CD4-positive, alpha-beta T cell treated with Interleukin-21 for 1 hour (primary cell): Measurements from ENCODE around the gene GPC3.
"Not testable (repeated sequence)": the region's sequence is repeated elsewhere in the genome, so short reads cannot be mapped to it uniquely, and the experiment has no call there.

ENCODE experiments used
- DNase-seq: peaks from one replicate; pipeline ENCODE4 v3.0.0-alpha.2; 2020

GPC3 gene

GRCh38 chrX:133746593-133746992 is 238.8 kb downstream of the GPC3 start:
- no peak for DNase-seq

- DNase-seq, result peak; percentile 23
Observed at GRCh38 chrX:133745349-133745748, 240.0 kb downstream of the GPC3 start.

GRCh38 chrX:133742602-133743305 is 242.6 kb downstream of the GPC3 start:
- no peak for DNase-seq

GRCh38 chrX:133741303-133741702 is 244.1 kb downstream of the GPC3 start:
- no peak for DNase-seq

GRCh38 chrX:133726642-133727041 is 258.8 kb downstream of the GPC3 start:
- no peak for DNase-seq

- DNase-seq, result no peak
Observed at GRCh38 chrX:133726211-133726630, 259.2 kb downstream of the GPC3 start.

GRCh38 chrX:133723930-133724329 is 261.5 kb downstream of the GPC3 start:
- DNase-seq, result no peak

- DNase-seq, result peak; percentile 0
Observed at GRCh38 chrX:133722756-133723155, 262.6 kb downstream of the GPC3 start.

GRCh38 chrX:133720269-133720668 is 265.1 kb downstream of the GPC3 start:
- DNase-seq, result not testable (repeated sequence)

- DNase-seq, result no peak
Observed at GRCh38 chrX:133715715-133716114, 269.7 kb downstream of the GPC3 start.

- no peak for DNase-seq
Observed at GRCh38 chrX:133709501-133709900, 275.9 kb downstream of the GPC3 start.

- DNase-seq, result no peak
Observed at GRCh38 chrX:133706890-133707289, 278.5 kb downstream of the GPC3 start.

- no peak for DNase-seq
Observed at GRCh38 chrX:133702230-133702629, 283.2 kb downstream of the GPC3 start.

- DNase-seq, result no peak
Observed at GRCh38 chrX:133699023-133699728, 286.2 kb downstream of the GPC3 start.

GRCh38 chrX:133698298-133698697 is 287.1 kb downstream of the GPC3 start:
- DNase-seq, result no peak

GRCh38 chrX:133697656-133698055 is 287.7 kb downstream of the GPC3 start:
- no peak for DNase-seq

GRCh38 chrX:133689997-133690599 is 295.3 kb downstream of the GPC3 start:
- no peak for DNase-seq

GRCh38 chrX:133685822-133686221 is 299.6 kb downstream of the GPC3 start:
- DNase-seq, result no peak

GRCh38 chrX:133681897-133682296 is 303.5 kb downstream of the GPC3 start:
- DNase-seq, result no peak

- DNase-seq, result no peak
Observed at GRCh38 chrX:133681421-133681820, 304.0 kb downstream of the GPC3 start.

GRCh38 chrX:133677123-133678063 is 308.0 kb downstream of the GPC3 start:
- no peak for DNase-seq

- no peak for DNase-seq
Observed at GRCh38 chrX:133676344-133677122, 308.9 kb downstream of the GPC3 start.
